ENCODE measurements around the gene KCTD12. TPM values are rescaled to one million over a fixed set of nuclear protein-coding genes. Genes with fewer than 3 reads are reported as not detected.

KCTD12 gene
- total RNA-seq, 2 donors from 2014 or later: 48.9 to 57.4 TPM

GRCh38 chr13:76833441-76833954, 52.7 kb downstream of the KCTD12 start:
- TF ChIP-seq CTCF (IDR thresholded peaks at IDR 0.05): no peak
- Histone ChIP-seq H3K27ac (no peak overlapping the region), H3K9me3 (no peaks in the 10 kb centered on the region), H3K27me3 (no peaks in the 10 kb centered on the region), H3K4me1 (no peaks in the 10 kb centered on the region), H3K4me3 (no peak overlapping the region), H3K36me3 (no peaks in the 10 kb centered on the region)
- DNase-seq (ENCODE audit: low spot score): no peak

GRCh38 chr13:76832258-76832988, 53.8 kb downstream of the KCTD12 start:
- no peak for TF ChIP-seq CTCF (IDR thresholded peaks at IDR 0.05)
- no peaks in the 10 kb centered on the region for H3K36me3 ChIP-seq
- no peak overlapping the region for H3K4me3 ChIP-seq
- H3K9me3 ChIP-seq: no peaks in the 10 kb centered on the region
- no peaks in the 10 kb centered on the region for H3K4me1 ChIP-seq
- H3K27ac ChIP-seq: no peak overlapping the region
- DNase-seq (ENCODE audit: low spot score): no peak
- no peaks in the 10 kb centered on the region for H3K27me3 ChIP-seq

- no peak overlapping the region for H3K4me3 ChIP-seq
- H3K4me1 ChIP-seq: no peaks in the 10 kb centered on the region
- H3K36me3 ChIP-seq: no peaks in the 10 kb centered on the region
- no peak overlapping the region for H3K27ac ChIP-seq
- no peak for DNase-seq (ENCODE audit: low spot score)
- no peaks in the 10 kb centered on the region for H3K9me3 ChIP-seq
- TF ChIP-seq CTCF (IDR thresholded peaks at IDR 0.05): no peak
- no peaks in the 10 kb centered on the region for H3K27me3 ChIP-seq
Measured at GRCh38 chr13:76830805-76831204, 55.4 kb downstream of the KCTD12 start.

Other genes with a start within 250 kb of the KCTD12 start
- gene ACOD1, start 62.1 kb upstream of the KCTD12 start, total RNA-seq: not detected
- 10 to 100 TPM; 15.8 to 18.4 TPM for gene CLN5, start 105.7 kb upstream of the KCTD12 start, total RNA-seq
- gene FBXL3, start 140.8 kb upstream of the KCTD12 start, total RNA-seq: 10 to 100 TPM; 47.2 to 48.1 TPM

All from right atrium auricular region (tissue), 2 donors.